H1 (cell line): ENCODE measurements around the gene THAP12. TPM values are rescaled to one million over a fixed set of nuclear protein-coding genes. Genes with fewer than 3 reads are reported as not detected.

Experiments
- CTCF ChIA-PET: fragments of 300-600 bp; sonication (Branson Sonifier 250); formaldehyde crosslinking; loops from one replicate; lab custom pipeline; 2021; ENCODE audit not compliant: partially characterized antibody; lab: Charles Lee
- POLR2A ChIA-PET: fragments of 300-600 bp; sonication (Branson Sonifier 250); formaldehyde crosslinking; loops from one replicate; lab custom pipeline; 2021; ENCODE audit warnings: inconsistent platforms; ENCODE audit not compliant: partially characterized antibody; lab: Charles Lee
- DNase-seq, 2 experiments: peaks; one replicate each; pipeline versions ENCODE4 v3.0.0 to v3.0.0-alpha.2; 2010 to 2022; ENCODE audit warnings: low spot score in 2 of 2, low read depth in 1 of 2, mixed read lengths in 1 of 2
- FAIRE-seq: peaks from 2 replicates; lab custom pipeline; 2011; peaks lifted over from hg19 to GRCh38; lab: Jason Lieb, UNC
- H2AFZ ChIP-seq: 2 replicates; pipeline ENCODE4 v1.8.1; 2012; ENCODE audit warnings: low read length, inconsistent platforms
- H2AK5ac ChIP-seq: 2 replicates; pipeline ENCODE4 v1.6.1; 2013; ENCODE audit warnings: low read depth, low read length
- H2BK120ac ChIP-seq: replicated peaks from 2 replicates; pipeline ENCODE3; 2013; ENCODE audit warnings: low read depth, low read length, inconsistent platforms
- H2BK12ac ChIP-seq: 2 replicates; pipeline ENCODE4 v1.6.1; 2013; ENCODE audit warnings: low read depth, low read length
- H2BK15ac ChIP-seq: 2 replicates; pipeline ENCODE4 v1.6.1; 2013; ENCODE audit warnings: low read length
- H2BK20ac ChIP-seq: 2 replicates; pipeline ENCODE4 v1.6.1; 2013; ENCODE audit warnings: low read length
- H2BK5ac ChIP-seq: 2 replicates; pipeline ENCODE4 v1.6.1; 2013; ENCODE audit warnings: low read depth, low read length
- H3K14ac ChIP-seq: 2 replicates; pipeline ENCODE4 v1.6.1; 2013; ENCODE audit warnings: inconsistent platforms; ENCODE audit not compliant: insufficient read length
- H3K18ac ChIP-seq: 2 replicates; pipeline ENCODE4 v1.6.1; 2013; ENCODE audit warnings: low read length; ENCODE audit errors: extremely low read depth
- H3K23ac ChIP-seq: 2 replicates; pipeline ENCODE4 v1.6.1; 2013; ENCODE audit warnings: inconsistent platforms; ENCODE audit not compliant: insufficient read length
- H3K23me2 ChIP-seq: 2 replicates; pipeline ENCODE4 v1.6.1; 2013; ENCODE audit warnings: low read depth, low read length
- H3K27ac ChIP-seq: 2 replicates; pipeline ENCODE4 v1.6.1; 2011; ENCODE audit warnings: low read depth, low read length, inconsistent platforms
- H3K27me3 ChIP-seq, 4 experiments: replicated peaks in 1 of 4; 1 replicate in 1 of 4; 2 replicates in 3 of 4; pipeline versions ENCODE4 v1.6.1 to v1.8.1; 2011 to 2013; ENCODE audit warnings: low read length in 3 of 4, mild to moderate bottlenecking in 3 of 4, inconsistent platforms in 2 of 4, mixed read lengths in 2 of 4, moderate library complexity in 1 of 4; ENCODE audit not compliant: control insufficient read depth in 3 of 4, insufficient read depth in 3 of 4; ENCODE audit errors: extremely low read depth in 1 of 4
- H3K36me3 ChIP-seq, 4 experiments: 2 replicates each; pipeline versions ENCODE4 v1.6.1 to v1.8.1; 2011 to 2013; ENCODE audit warnings: mild to moderate bottlenecking in 4 of 4, low read length in 3 of 4, moderate library complexity in 2 of 4, control low read depth in 1 of 4, inconsistent platforms in 1 of 4; ENCODE audit not compliant: insufficient read depth in 4 of 4, control insufficient read depth in 2 of 4
- H3K4ac ChIP-seq: replicated peaks from 2 replicates; pipeline ENCODE3; 2013; ENCODE audit warnings: low read length, low read depth, mixed read lengths, inconsistent platforms; ENCODE audit not compliant: insufficient read length
- H3K4me1 ChIP-seq, 4 experiments: replicated peaks in 1 of 4; 1 replicate in 1 of 4; 2 replicates in 3 of 4; pipeline versions ENCODE4 v1.6.1 to v1.8.1; 2011 to 2013; ENCODE audit warnings: low read length in 3 of 4, inconsistent platforms in 2 of 4, mixed read lengths in 1 of 4; ENCODE audit not compliant: insufficient read depth in 4 of 4, control insufficient read depth in 3 of 4
- H3K4me2 ChIP-seq, 2 experiments: 2 replicates each; pipeline versions ENCODE4 v1.6.1 to v1.8.1; 2011 to 2013; ENCODE audit warnings: low read depth in 2 of 2, low read length in 2 of 2, control low read depth in 1 of 2, inconsistent platforms in 1 of 2, mild to moderate bottlenecking in 1 of 2; ENCODE audit not compliant: insufficient read depth in 1 of 2
- H3K4me3 ChIP-seq, 4 experiments: fragments of 200-600, 300-600 bp in 1 of 4; sonication (generic), shearing (Covaris generic), sonication (Bioruptor Twin) in 1 of 4; 2 replicates each; pipeline versions ENCODE4 v1.5.1 to v1.8.1; 2011 to 2016; ENCODE audit warnings: low read length in 4 of 4, low read depth in 3 of 4, control low read depth in 2 of 4, inconsistent platforms in 2 of 4, mild to moderate bottlenecking in 2 of 4, mixed read lengths in 1 of 4, moderate library complexity in 1 of 4; ENCODE audit not compliant: insufficient read depth in 2 of 4; ENCODE audit errors: extremely low read depth in 1 of 4
- H3K56ac ChIP-seq: replicated peaks from 2 replicates; pipeline ENCODE3; 2013; ENCODE audit warnings: low read depth, mild to moderate bottlenecking, mixed read lengths, low read length, inconsistent platforms; ENCODE audit not compliant: insufficient read length
- H3K79me1 ChIP-seq: 2 replicates; pipeline ENCODE4 v1.6.1; 2013; ENCODE audit warnings: low read depth, low read length, control low read depth
- H3K79me2 ChIP-seq, 2 experiments: 2 replicates each; pipeline versions ENCODE4 v1.6.1 to v1.8.1; 2012 to 2013; ENCODE audit warnings: low read length in 2 of 2, mild to moderate bottlenecking in 2 of 2, inconsistent platforms in 1 of 2; ENCODE audit not compliant: insufficient read depth in 2 of 2, control insufficient read depth in 1 of 2
- H3K9ac ChIP-seq, 4 experiments: replicated peaks in 1 of 4; 1 replicate in 1 of 4; 2 replicates in 3 of 4; pipeline versions ENCODE4 v1.6.1 to v1.8.1; 2011 to 2013; ENCODE audit warnings: low read depth in 3 of 4, low read length in 3 of 4, control low read depth in 2 of 4, mild to moderate bottlenecking in 2 of 4, moderate library complexity in 2 of 4, inconsistent platforms in 1 of 4; ENCODE audit errors: extremely low read depth in 1 of 4
- H3K9me3 ChIP-seq, 2 experiments: 2 replicates each; pipeline versions ENCODE4 v1.6.1 to v1.8.1; 2012 to 2013; ENCODE audit warnings: mild to moderate bottlenecking in 2 of 2, moderate library complexity in 2 of 2, control low read depth in 1 of 2, inconsistent platforms in 1 of 2, low read depth in 1 of 2, low read length in 1 of 2, mixed read lengths in 1 of 2; ENCODE audit not compliant: insufficient read depth in 2 of 2
- H4K20me1 ChIP-seq, 2 experiments: replicated peaks in 1 of 2; 2 replicates each; pipeline versions ENCODE3 to v1.8.1; 2011 to 2013; ENCODE audit warnings: inconsistent platforms in 2 of 2, low read length in 2 of 2, mild to moderate bottlenecking in 1 of 2; ENCODE audit not compliant: insufficient read depth in 2 of 2, control insufficient read depth in 1 of 2
- H4K5ac ChIP-seq: 2 replicates; pipeline ENCODE4 v1.6.1; 2013; ENCODE audit warnings: low read length, low read depth, mixed read lengths, inconsistent platforms; ENCODE audit not compliant: insufficient read length
- H4K8ac ChIP-seq: 2 replicates; pipeline ENCODE4 v1.8.0; 2013; ENCODE audit warnings: mild to moderate bottlenecking, moderate library complexity, low read length, inconsistent platforms; ENCODE audit not compliant: insufficient read depth; ENCODE audit errors: extremely low read depth
- H4K91ac ChIP-seq: replicated peaks from 2 replicates; pipeline ENCODE3; 2013; ENCODE audit warnings: low read length, mixed read lengths, inconsistent platforms; ENCODE audit not compliant: insufficient read length
- BACH1 ChIP-seq: IDR thresholded peaks from 2 replicates; pipeline ENCODE4 v1.6.1; 2012; ENCODE audit warnings: low read length, improper control_type of control experiment
- WGBS, 2 experiments: shearing (Covaris generic) in 1 of 2; methylation state at CpG; one replicate each; pipeline versions ENCODE4 v1.1.6 to v1.1.7; 2013 to 2015; ENCODE audit warnings: low lambda C conversion rate in 2 of 2, mixed read lengths in 2 of 2, inconsistent platforms in 1 of 2, low coverage in 1 of 2, missing lambda C conversion rate in 1 of 2; ENCODE audit not compliant: insufficient replicate concordance in 2 of 2, insufficient coverage in 1 of 2, insufficient read length in 1 of 2; ENCODE audit errors: extremely low coverage in 1 of 2, missing lambda C conversion rate in 1 of 2; 5-methylcytosine and 5-hydroxymethylcytosine counted together
- polyA plus RNA-seq, 7 experiments: library from polyadenylated mRNA; depleted of rRNA in 3 of 7; stranded (reverse) in 5 of 7; unstranded in 2 of 7; fragments of >200 nt in 5 of 7; fragments of 200-250 nt in 2 of 7; gene quantifications; 1 replicate in 5 of 7; 2 replicates in 1 of 7; 4 replicates in 1 of 7; pipeline versions ENCODE4 v1.2.1 to v1.2.3, GENCODE V29; 2011 to 2013; ENCODE audit warnings: missing spikeins in 2 of 7, mixed read lengths in 2 of 7
- total RNA-seq: library from RNA; stranded (reverse); fragmentation: NEBNext Ultra II Directional; extraction: Animal tissue kit (Norgen Biotek cat#: 25700); gene quantifications from 2 replicates; pipeline ENCODE4 v1.2.1, GENCODE V29; 2021

Gene THAP12
- total and polyA plus RNA-seq, 2 of the 8 experiments (the other 6 are each of a cell fraction or from before 2014, with no cell fraction given), result 12.0 to 39.9 TPM

GRCh38 chr11:76362716-76363115 lies 18.2 kb downstream of the THAP12 start:
- Histone ChIP-seq H2BK5ac (no peak overlapping the region), H2BK15ac (no peak overlapping the region), H3K56ac (no peak overlapping the region), H3K79me1 (no peaks in the 10 kb centered on the region; the same call in 1 of the 2 replicates), H2AK5ac (no peak overlapping the region), H4K91ac (no peak overlapping the region), H3K36me3 (peaks cover 0 to 3% (median 0%) of the 10 kb centered on the region in 4 experiments; a peak in 1 of 8 replicates), H2BK12ac (no peak overlapping the region), H3K4me1 (no peaks in the 10 kb centered on the region), H4K5ac (no peak overlapping the region), H3K79me2 (peaks cover 0 to 24% of the 10 kb centered on the region in 2 experiments; a peak in 2 of 4 replicates), H3K4me3 (no peak overlapping the region), H3K27ac (no peak overlapping the region), H3K18ac (no peak overlapping the region), H2BK20ac (no peak overlapping the region), H3K4me2 (no peak overlapping the region), H3K23ac (no peak overlapping the region), H3K4ac (no peak overlapping the region), H3K9me3 (no peaks in the 10 kb centered on the region), H2AFZ (no peak overlapping the region), H3K9ac (no peak overlapping the region), H2BK120ac (no peak overlapping the region), H3K23me2 (no peaks in the 10 kb centered on the region), H4K8ac (no peak overlapping the region), H4K20me1 (no peaks in the 10 kb centered on the region), H3K27me3 (no peaks in the 10 kb centered on the region), H3K14ac (no peak overlapping the region)
- no peak for TF ChIP-seq BACH1
- FAIRE-seq, result no peak
- ChIA-PET CTCF (interaction anchor here (0.9 to 2.0 kb wide), 3 partner anchors 13 to 57 kb away, joined by 3 to 5 read pairs (median 4); no protein-coding TSS in a partner anchor), POLR2A (interaction anchor here (0.7 kb wide), 1 partner anchor 249 kb away, joined by 3 read pairs; no protein-coding TSS in a partner anchor)
- 94% methylated on average over 7 of the region's 7 CpGs; no CpG with 5 or more reads in 1 of the 2 experiments for WGBS, 2 experiments
- DNase-seq, result no peak
